GM18951 (cell line): ENCODE results near the gene SLC5A3.

Source experiments
- POLR2A ChIP-seq: IDR thresholded peaks from 4 replicates; pipeline ENCODE4 v1.6.1; 2011; ENCODE audit warnings: mild to moderate bottlenecking; ENCODE audit not compliant: insufficient read length, insufficient read depth; ENCODE audit errors: extremely low read depth
- in situ Hi-C: fragments of 300-500 bp; cut with MboI; formaldehyde crosslinking; loops from one replicate; pipeline ENCODE4 v1.12.0; 2022; ENCODE audit warnings: low sequenced_read_pairs, mixed read lengths, inconsistent platforms; ENCODE audit not compliant: unreplicated experiment

Gene SLC5A3

GRCh38 chr21:34100337-34100736 lies 27.0 kb downstream of the SLC5A3 start:
- in situ Hi-C loops, result no loop called here

GRCh38 chr21:34100790-34101189 lies 27.4 kb downstream of the SLC5A3 start:
- no peak for TF ChIP-seq POLR2A
- in situ Hi-C loops, result no loop called here

More at GRCh38 chr21:34100337-34100736, 27.0 kb downstream of the SLC5A3 start:
- TF ChIP-seq POLR2A, result no peak

- in situ Hi-C loops, result no loop called here
- TF ChIP-seq POLR2A, result no peak
Observed at GRCh38 chr21:34105947-34106541, 32.7 kb downstream of the SLC5A3 start.

DNA sequence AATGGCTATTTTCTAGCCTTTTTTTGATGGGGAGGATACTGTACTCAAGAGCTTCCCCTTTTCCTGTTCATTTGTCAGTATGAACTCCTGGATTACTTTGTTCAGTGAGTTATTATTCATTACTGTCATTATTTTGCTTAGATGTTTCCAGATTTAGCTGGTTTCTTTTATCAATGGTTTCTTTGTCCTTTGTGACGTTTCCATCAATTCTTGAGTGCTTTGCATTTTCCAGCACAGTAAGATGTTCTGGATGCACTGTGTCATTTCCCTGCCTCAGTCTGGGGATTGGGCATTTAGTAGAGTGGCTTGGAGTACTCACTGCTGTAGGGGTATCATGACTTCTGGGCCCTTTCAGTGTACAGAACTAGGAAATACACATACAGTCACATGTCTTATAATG lies 34.2 kb downstream of the SLC5A3 start:
- in situ Hi-C loops, result no loop called here

GRCh38 chr21:34109075-34109474 lies 35.7 kb downstream of the SLC5A3 start:
- no peak for TF ChIP-seq POLR2A
- in situ Hi-C loops, result no loop called here

More for the DNA sequence above, 34.2 kb downstream of the SLC5A3 start:
- TF ChIP-seq POLR2A, result no peak

GRCh38 chr21:34110594-34111202 lies 37.3 kb downstream of the SLC5A3 start:
- no peak for TF ChIP-seq POLR2A
- in situ Hi-C loops, result no loop called here

- TF ChIP-seq POLR2A, result no peak
- in situ Hi-C loops, result no loop called here
Observed at GRCh38 chr21:34112316-34113033, 39.1 kb downstream of the SLC5A3 start.

DNA sequence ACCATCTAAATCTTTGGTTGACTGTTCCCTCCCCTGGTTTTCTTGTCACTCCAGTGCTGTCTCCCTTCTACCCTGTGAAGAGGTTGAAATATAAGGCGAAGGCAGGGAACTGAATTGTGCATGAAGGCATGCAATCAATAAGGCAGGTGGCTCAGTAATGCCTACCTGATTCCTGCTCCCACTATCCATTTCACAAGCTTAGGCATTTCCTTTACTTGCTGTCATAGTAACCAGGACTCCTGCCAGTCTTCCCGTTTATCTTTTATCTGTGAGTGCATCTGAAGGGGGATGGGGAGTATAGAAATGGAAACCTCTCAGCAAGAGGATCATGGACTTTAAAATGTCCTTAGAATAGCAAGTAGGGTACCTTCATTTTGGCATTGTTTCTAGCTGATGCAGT lies 40.5 kb downstream of the SLC5A3 start:
- in situ Hi-C loops, result no loop called here
- no peak for TF ChIP-seq POLR2A

GRCh38 chr21:34115160-34115559 lies 41.8 kb downstream of the SLC5A3 start:
- in situ Hi-C loops, result no loop called here
- TF ChIP-seq POLR2A, result no peak

- TF ChIP-seq POLR2A, result no peak
- in situ Hi-C loops, result no loop called here
Observed at GRCh38 chr21:34116569-34116968, 43.2 kb downstream of the SLC5A3 start.

- TF ChIP-seq POLR2A, result no peak
- in situ Hi-C loops, result no loop called here
Observed at GRCh38 chr21:34120867-34121266, 47.5 kb downstream of the SLC5A3 start.

DNA sequence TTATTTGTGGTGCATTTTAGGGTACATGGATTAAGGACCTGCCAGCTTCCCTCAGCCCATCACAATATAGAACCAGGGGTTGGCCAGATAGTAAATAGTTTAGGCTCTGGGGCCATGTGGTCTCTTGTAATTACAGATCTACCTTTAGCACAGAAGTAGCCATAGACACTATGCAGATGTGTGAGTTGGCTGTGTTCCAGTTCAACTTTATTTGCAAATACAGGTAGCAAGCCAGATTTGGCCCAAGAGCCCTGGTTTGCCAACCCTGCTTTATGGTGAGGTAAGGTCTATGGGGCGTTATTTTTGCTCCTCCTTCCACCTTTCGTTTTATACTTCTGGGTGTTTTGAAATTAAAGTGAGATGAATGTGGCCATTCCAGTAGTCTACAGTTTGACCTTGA lies 48.7 kb downstream of the SLC5A3 start:
- no peak for TF ChIP-seq POLR2A

More for the DNA sequence above, 48.7 kb downstream of the SLC5A3 start:
- in situ Hi-C loops, result no loop called here
